NCI-H146 (cell line): ENCODE measurements around the gene DEFB126.
A peak's percentile ranks its signal among the peaks of the same experiment; 100 is the strongest.
"Not testable (repeated sequence)": the region's sequence is repeated elsewhere in the genome, so short reads cannot be mapped to it uniquely, and the experiment has no call there.

Experiments
- DNase-seq: peaks from one replicate; lab custom pipeline; 2025; lab: John Stamatoyannopoulos, UW

Gene DEFB126, protein sequence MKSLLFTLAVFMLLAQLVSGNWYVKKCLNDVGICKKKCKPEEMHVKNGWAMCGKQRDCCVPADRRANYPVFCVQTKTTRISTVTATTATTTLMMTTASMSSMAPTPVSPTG

DNA sequence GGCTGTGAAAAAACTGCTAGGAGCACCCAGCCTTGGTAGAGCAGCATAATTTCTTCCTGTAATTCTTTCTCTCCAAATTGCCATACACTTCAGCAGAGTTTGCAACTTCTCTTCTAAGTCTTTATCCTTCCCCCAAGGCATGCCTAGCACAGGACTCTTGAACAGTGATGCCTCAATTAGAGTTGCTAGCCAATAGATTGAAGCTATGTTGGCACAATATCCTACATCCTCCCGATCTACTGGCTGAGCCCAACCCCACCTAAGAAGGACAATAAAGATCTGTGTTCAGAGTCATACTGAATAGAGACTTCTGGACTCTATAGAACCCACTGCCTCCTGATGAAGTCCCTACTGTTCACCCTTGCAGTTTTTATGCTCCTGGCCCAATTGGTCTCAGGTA lies at the start of gene DEFB126:
TSS of gene DEFB126 (plus strand) at position 301 of the 400 bp plus-strand sequence. CDS start at position 340, 39 bp downstream.
- DNase-seq, result no peak

DNA sequence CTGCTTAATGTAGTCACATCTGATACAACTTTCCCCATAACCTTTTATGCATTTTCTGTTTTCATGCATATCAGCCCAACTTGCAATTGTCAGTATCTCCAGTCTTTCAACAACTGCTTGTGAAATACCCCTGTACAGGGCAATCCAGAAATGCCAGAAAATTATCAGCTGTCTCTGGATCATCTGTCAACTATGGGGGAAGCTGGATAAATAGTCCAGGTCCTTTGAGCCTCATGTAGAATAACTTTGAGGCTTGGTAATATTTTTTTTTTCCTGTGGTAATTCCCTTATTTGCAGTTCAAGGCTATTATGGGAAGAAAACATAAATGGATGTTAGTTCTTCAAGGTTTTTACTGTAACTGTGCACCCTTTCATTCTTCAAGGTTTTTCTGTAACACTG lies 48.7 kb upstream of the DEFB126 start:
- DNase-seq, result no peak

DNA sequence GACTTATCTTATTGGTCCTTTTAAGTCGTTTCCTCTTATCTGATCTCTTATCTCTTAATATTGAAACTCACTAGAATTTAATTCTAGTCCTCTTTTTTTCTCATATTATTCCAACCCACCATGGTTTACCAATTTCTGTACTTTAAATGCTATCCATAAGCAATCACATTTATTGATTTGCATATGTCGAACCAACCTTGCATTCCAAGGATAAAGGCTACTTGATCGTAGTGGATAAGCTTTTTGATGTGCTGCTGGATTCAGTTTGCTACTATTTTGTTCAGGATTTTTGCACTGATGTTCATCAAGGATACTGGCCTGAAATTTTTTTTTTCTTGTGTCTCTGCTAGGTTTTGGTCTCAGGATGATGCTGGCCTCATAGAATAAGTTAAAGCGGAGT lies 47.2 kb upstream of the DEFB126 start:
- no peak for DNase-seq

DNA sequence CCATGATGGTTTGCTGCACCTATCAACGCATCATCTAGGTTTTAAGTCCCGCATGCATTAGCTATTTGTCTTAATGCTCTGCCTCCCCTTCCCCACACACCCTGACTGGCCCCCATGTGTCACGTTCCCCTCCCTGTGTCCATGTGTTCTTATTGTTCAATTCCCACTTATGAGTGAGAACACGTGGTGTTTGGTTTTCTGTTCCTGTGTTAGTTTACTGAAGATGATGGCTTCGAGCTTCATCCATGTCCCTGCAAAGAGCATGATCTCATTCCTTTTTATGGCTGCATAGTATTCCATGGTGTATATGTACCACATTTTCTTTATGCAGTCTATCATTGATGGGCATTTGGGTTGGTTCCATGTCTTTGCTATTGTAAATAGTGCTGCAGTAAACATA lies 44.7 kb upstream of the DEFB126 start:
- DNase-seq, result not testable (repeated sequence)

DNA sequence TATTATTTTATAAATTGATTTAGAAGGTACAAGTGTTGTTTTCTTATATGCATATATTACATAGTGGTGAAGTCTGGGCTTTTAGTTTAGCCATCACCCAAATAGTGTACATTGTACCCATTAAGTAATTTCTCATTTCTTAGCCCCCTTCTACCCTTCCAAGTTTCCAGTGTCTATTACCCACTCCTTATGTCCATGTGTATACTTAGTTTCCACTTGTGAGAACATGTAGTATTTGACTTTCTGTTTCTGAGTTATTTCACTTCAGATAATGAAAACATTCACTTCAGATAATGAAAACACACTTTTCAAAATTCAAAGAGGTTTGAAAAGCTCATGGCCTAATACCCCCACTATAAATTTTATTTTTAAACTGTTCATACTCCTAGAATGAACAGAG lies 40.4 kb upstream of the DEFB126 start:
- no peak for DNase-seq

DNA sequence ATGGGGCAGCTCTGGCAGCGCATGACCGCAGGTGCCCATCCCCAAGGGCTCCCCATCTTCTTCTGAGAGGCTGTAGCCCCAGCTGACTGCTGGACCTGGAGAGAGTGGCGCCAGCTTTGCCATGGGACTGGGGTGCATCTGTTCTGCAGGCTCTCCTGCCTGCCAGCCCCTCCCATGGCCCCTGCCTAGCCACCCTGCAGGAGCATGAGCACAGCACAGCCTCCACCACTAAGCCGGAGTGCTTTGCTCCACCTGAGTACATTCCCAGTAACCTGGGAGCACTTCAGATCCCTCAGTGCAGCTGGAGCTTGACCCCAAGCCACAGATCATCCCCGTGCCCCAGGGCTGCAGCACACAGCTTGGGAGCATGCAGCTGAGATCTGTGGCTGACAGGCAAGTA lies 38.9 kb upstream of the DEFB126 start:
- no peak for DNase-seq

DNA sequence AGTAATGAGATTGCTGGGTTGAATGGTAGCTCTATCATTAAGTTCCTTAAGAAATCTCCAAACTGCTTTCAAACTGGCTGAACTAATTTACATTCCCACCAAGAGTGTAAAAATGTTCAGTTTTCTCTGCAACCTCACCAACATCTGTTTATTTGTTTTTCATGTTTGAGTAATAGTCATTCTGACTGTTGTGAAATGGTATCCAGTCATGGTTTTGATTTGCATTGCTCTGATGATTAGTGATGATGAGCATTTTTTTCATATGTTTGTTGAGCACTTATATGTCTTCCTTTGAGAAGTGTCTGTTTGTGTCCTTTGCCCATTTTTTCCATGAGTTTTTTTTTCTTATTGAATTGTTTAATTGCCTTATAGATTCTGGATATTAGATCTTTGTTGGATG lies 30.0 kb upstream of the DEFB126 start:
- DNase-seq, result no peak

DNA sequence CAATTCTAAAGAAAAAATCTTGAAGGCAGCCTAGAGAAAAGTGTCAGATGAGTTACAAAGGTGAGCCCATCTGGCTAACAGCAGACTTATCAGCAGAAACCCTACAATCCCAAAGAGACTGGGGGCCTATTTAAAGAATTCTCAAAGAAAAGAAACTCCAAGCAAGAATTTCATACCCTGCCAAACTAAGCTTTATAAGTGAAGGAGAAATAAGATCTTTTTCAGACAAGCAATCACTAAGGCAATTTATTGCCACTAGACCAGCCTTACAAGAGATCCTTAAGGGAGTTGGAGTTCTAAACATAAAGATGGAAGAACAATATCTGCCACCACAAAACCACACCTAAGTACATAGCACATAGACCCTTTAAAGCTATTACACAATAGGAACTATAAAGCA lies 24.9 kb upstream of the DEFB126 start:
- DNase-seq, result no peak

DNA sequence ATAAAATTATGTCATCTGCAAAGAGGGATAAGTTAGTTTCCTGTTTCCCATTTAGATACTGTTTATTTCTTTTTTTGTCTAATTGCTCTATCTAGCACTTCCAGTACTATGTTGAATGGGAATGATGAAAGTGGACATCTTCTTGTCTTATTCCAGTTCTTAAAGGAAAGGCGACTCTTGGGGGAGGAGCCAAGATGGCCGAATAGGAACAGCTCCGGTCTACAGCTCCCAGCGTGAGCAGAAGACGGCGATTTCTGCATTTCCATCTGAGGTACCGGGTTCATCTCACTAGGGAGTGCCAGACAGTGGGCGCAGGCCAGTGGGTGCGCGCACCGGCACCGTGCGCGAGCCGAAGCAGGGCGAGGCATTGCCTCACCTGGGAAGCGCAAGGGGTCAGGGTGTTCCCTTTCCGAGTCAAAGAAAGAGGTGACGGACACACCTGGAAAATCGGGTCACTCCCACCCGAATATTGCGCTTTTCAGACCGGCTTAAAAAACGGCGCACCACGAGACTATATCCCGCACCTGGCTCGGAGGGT lies 12.5 kb upstream of the DEFB126 start:
- DNase-seq, result peak; percentile 22

DNA sequence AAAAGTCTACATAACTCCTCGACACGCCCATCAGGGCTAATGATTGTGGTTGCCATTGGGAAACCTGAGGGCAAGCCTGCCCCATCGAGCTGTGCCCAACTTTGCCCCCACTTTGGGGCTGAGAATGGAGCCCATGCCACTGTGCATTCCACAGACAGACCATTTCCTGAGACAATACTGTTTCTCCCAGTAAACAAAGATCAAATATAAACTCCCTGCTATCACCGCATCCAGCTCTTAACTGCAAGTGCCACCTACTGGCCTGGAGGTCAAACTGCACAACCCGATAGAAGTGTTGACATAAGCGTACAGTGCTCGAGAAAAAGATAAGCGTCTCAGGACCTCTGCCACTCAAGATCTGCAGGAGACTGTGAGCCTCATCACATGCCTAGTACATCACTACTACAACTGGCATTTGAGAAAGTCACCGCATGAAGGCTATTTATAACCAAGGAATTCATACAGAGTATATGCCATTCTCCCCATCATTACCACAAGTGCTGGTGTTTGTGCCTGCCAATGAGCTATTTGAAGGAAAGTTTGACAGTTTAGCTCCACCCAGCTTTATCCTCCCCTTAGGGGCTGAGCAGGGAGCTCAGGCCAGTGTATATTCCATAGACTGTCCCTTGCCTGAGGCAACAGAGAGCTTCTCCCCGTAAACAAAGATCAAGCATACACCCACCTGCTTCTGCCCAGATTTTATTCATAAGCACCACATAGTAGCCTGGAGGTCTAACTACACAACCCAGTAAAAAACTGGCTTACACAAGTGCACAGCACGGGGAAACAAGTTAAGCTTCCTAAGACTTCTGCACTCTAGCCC lies 4.5 kb upstream of the DEFB126 start:
- no peak for DNase-seq

DNA sequence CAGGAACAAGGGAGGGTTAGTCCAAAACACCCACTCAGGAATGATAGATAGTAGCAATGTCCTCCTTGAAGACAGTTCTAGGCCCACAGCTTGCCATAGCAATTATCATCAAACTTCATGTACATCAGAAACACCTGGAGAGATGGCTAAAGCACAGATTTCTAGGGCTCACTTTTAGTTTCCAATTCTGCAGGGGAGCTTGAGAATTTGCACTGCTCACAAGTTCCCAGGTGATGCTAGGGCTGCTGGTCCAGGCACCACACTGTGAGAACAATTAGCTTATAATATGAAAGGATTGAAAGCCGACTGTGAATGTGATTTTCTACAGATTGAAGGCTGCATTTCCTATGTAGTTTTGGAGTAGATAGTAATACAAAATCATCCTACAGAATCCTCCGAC lies 3.5 kb downstream of the DEFB126 start:
- DNase-seq, result no peak

DNA sequence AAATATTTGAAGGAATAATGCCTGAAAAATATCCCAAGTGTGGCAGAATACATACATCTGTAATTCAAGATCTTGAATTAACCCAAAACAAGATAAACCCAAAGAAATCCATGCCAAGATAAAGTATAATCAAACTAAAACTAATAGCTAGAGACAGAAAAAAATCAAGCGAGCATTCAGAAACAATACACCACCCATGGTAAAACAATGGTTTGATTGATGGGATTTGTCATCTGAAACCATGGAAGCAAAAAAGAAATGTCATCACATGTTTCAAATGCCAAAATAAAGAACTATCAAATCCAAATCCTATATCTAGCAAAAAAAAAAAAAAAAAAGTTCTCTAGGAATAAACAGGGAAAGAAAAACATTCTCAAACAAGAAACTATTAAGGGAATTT lies 9.7 kb downstream of the DEFB126 start:
- DNase-seq, result no peak

DNA sequence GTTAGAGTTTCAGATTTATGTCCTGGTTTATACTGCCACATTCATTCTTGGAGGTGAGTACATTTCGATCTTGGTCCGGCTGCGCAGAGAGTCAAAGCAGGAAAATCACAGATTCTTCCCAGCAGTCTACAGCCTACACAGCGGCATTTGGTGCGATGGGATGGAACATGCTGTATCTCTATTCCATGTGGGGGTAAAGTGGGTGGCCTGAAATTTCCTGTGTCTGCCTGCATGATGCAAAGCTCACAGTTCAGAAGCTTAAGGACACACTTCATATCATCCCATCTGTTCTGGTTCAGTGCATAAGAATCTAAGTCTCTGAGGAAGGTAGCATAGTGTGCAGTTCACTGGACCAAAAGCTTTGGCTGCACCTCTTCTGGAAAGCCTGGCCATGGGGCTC lies 14.8 kb downstream of the DEFB126 start, which contains the start of gene DEFB127:
TSS of gene DEFB127 (plus strand) at position 301 of the 400 bp plus-strand sequence. CDS start at position 392, 91 bp downstream.
- DNase-seq, result no peak

DNA sequence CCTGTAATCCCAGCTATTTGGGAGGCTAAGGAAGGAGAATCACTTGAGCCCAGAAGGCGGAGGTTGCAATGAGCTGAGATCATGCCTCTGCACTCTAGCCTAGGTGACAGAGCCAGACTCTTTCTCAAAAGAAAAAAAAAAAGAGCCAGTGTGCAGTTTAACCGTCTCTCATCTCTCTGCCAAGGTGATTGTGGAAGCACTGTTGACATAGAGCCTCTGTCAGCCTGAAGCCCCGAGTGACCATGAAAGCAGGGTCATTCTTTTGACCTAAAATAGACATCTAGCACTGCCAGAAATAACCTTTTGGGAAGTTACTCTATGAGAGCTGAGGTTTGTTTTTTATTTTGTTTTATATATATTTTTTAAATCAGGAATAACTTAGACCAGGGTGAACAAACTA lies 22.2 kb downstream of the DEFB126 start:
- no peak for DNase-seq

DNA sequence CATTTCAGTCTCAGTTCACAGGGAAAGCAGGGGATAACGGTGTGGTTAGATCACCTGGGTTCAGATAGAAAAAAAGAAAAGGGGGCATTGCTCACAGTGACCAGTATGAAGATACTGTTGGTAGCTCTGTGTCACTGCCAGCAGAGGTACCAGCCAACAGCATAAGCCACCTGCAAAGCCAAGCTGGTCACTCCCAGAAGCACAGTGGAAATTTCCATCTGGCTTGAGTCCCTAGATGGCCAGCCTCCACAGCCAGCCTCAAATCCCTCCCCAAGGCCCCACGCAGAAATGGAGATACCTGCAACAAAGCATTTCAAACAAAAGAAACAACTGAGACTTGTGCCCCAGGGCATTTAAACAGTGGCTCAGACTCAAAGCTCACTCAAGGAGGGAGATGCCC lies 26.5 kb downstream of the DEFB126 start:
- no peak for DNase-seq

DNA sequence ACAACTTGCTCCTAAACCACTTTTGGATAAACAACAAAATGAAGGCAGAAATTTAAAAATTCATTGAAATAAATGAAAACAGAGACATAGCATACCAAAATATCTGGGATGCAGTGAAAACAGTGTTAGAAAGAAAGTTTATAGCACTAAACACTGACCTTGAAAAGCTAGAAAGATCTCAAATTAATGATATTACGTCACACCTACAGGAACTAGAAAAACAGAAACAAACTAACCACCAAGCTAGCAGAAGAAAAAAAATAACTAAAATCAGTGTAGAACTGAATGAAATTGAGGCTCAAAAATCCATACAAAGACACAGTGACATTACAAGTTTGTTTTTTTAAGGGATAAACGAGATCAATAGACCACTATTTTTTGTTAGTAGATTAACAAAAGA lies 41.9 kb downstream of the DEFB126 start:
- no peak for DNase-seq

DNA sequence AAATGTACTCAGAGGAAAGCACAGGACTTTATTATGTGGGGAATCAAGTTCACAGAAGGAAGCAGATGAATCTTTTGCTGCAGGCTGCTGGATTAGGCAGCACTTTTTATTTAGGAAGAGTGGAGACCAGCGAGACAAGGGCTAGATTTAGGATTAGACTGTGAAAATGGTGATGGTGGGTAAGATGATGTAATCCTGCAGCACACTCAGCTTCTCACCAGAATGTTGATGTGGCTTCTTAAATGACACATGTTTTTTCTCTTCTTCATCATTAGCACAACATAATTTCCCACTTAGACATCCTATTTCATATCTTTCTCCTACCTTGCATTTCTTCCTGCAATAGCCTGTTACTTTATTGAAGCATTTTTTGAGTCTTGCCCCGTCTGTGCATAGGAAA lies 45.3 kb downstream of the DEFB126 start:
- no peak for DNase-seq

DNA sequence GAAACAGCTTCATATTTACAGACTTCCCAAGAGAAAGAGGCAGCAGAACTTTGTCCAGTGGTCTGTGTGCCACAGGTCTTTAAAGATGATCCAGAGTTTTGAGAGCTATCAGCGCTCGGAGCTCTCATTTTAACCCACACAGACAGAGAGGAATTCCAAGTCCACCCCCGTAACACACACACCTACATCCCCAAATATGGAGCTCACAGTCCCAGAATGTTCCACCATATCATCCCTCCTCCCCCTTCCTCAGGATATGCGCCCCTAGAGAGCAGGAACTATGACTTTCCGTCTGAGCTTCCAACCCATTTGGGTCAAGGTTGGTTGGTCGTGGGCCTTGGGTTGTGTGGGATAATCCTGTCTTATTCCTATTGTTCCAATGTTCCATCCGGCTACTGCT lies 47.2 kb downstream of the DEFB126 start, which contains the start of gene DEFB128:
TSS of gene DEFB128 (minus strand) at position 101 of the 400 bp plus-strand sequence. CDS start at position 13, 88 bp downstream.
- no peak for DNase-seq
